BLaER1 treated with 17β-estradiol and CSF1 and Interleukin-3, amounts not matched to agents 10 nM and 100 nM (cell line): ENCODE measurements around the gene CASP3.
"Not testable (repeated sequence)": the region's sequence is repeated elsewhere in the genome, so short reads cannot be mapped to it uniquely, and the experiment has no call there.

Source experiments
- H3K27ac ChIP-seq, 11 experiments: shearing (Covaris generic); formaldehyde crosslinking; 2 replicates each; pipeline ENCODE4 v1.8.1; 2022
- H3K27me3 ChIP-seq, 11 experiments: shearing (Covaris generic); formaldehyde crosslinking; 2 replicates each; pipeline ENCODE4 v1.8.1; 2022
- H3K36me3 ChIP-seq, 11 experiments: shearing (Covaris generic); formaldehyde crosslinking; 2 replicates each; pipeline ENCODE4 v1.8.1; 2022
- H3K4me1 ChIP-seq, 10 experiments: shearing (Covaris generic); formaldehyde crosslinking; 2 replicates each; pipeline ENCODE4 v1.8.1; 2022
- H3K4me2 ChIP-seq, 11 experiments: shearing (Covaris generic); formaldehyde crosslinking; 2 replicates each; pipeline ENCODE4 v1.8.1; 2022
- H3K4me3 ChIP-seq, 10 experiments: shearing (Covaris generic); formaldehyde crosslinking; 2 replicates each; pipeline ENCODE4 v1.8.1; 2022
- H3K9ac ChIP-seq, 11 experiments: shearing (Covaris generic); formaldehyde crosslinking; 2 replicates each; pipeline ENCODE4 v1.8.1; 2022
- H3K9me3 ChIP-seq, 11 experiments: shearing (Covaris generic); formaldehyde crosslinking; replicated peaks in 1 of 11; 2 replicates each; pipeline ENCODE4 v1.8.1; 2022
- H4K20me1 ChIP-seq, 11 experiments: shearing (Covaris generic); formaldehyde crosslinking; 2 replicates each; pipeline ENCODE4 v1.8.1; 2022
- Cebpa-rat ChIP-seq, 11 experiments: shearing (Covaris generic); IDR thresholded peaks; 2 replicates each; pipeline ENCODE4 v1.8.1; 2022

CASP3 gene

DNA sequence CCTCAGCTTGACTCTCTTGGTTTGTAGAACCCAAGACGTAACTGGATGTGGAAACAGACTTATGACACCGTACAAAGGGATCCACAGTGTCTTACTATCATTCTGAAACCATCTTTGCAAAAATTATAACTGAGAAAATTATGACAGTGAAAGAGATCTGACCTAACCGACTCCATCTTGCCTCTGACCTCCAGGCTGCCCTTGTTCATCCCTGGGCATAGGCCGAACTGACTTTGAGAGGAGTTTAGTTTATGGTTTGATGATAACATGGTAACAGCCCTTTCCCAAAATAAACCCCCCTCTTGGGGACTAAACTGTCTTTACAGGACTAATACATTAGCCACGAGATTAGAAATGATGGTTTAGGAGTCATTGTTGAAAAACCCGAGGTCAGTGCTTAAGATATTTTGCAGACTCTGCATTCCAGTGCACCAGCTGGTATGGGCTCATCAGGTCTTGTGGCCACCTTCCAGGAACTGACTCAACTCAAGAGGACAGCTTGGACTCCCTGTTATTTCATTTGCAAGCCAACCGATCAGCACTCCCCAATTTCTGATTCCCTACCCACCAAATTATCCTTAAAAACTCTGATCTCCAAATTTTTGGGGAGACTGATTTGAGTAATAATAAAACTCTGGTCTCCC lies 49.6 kb downstream of the CASP3 start:
- Histone ChIP-seq H3K4me1 (0 out of 20 replicates have a peak, but pooled peaks cover 0 to 5% (median 0%) of the 10 kb centered on the region in 10 experiments), H3K4me3 (no peak overlapping the region), H3K27ac (no peak overlapping the region), H3K9ac (no peak overlapping the region), H4K20me1 (no peaks in the 10 kb centered on the region), H3K36me3 (no peaks in the 10 kb centered on the region), H3K27me3 (no peaks in the 10 kb centered on the region), H3K4me2 (no peak overlapping the region), H3K9me3 (peaks cover 10 to 29% (median 16%) of the 10 kb centered on the region in 11 experiments)
- no peak for TF ChIP-seq Cebpa-rat (IDR thresholded peaks at IDR 0.05)

DNA sequence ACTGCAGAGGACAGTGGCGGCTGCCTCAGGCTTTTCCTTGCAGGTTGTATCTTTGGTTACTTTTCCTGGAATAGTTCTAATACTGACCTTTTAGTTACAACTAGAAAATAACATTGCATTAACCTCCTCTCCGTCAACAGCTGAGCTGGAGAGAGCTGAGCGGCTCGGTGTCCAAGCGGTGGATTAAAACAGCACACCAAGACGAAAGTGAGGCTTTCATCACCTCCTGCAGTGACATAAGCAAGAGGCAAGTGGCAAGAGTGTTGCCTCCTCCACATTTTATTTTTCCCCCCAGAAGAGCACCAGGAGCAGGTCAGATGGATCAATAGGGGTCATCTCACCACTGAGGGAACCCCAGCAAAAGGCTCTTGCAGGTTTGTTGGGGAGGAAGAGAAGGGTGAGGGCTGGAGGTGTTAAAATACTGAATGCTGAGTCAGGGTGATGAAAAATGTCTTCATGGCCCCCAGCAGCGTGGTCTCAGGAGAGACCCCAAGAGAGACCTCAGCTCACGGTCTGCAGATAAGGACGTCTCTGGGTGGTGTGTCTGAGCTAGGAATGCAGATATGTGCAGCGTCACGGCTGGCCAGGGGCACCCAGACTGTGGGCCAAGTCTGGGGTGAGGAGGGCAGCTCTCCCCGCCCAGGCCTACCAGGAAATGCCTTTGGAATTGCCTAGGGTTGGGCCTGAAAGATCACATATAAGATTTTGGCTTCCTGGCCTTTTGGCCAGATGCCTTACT lies 50.3 kb downstream of the CASP3 start:
- H3K4me3 ChIP-seq, result no peak overlapping the region
- no peaks in the 10 kb centered on the region for H3K27me3 ChIP-seq
- no peak overlapping the region for H3K27ac ChIP-seq
- H3K4me2 ChIP-seq, result no peak overlapping the region
- H3K9ac ChIP-seq, result no peak overlapping the region
- no peak for TF ChIP-seq Cebpa-rat (IDR thresholded peaks at IDR 0.05)
- no peaks in the 10 kb centered on the region for H4K20me1 ChIP-seq
- H3K4me1 ChIP-seq, result 0 out of 20 replicates have a peak, but pooled peaks cover 0 to 5% (median 0%) of the 10 kb centered on the region in 10 experiments
- H3K36me3 ChIP-seq, result no peaks in the 10 kb centered on the region
- peaks cover 3 to 22% (median 10%) of the 10 kb centered on the region in 11 experiments for H3K9me3 ChIP-seq

DNA sequence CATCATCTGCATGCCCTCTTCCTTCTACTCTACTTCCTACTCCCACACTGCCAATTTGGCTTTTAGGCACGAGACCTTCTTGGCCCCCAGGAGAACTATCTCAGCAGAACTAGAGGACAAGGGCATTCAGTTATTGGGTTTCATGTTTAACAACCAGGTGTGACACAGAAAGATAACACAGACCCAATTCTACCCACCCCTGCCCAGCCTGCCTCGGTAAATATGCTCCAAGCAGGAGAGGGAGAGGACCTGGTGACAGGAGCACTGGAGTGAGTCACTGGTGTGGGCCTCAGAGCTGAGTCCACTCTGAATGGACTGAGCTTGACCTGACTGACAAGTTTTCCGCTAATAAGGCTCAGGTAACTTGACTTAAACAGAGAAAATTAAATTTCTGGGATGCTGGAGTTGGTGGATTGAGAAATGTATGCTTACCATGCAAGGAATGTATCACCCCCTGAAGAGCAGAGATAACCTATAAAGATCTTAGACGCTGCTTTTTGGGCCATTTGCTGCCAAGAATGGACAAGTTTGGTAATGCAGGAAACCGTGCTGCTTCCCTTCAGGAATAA lies 52.5 kb downstream of the CASP3 start:
- TF ChIP-seq Cebpa-rat (IDR thresholded peaks at IDR 0.05), result no peak
- H4K20me1 ChIP-seq, result no peaks in the 10 kb centered on the region
- H3K4me1 ChIP-seq, result 0 out of 20 replicates have a peak, but pooled peaks cover 0 to 5% (median 0%) of the 10 kb centered on the region in 10 experiments

DNA sequence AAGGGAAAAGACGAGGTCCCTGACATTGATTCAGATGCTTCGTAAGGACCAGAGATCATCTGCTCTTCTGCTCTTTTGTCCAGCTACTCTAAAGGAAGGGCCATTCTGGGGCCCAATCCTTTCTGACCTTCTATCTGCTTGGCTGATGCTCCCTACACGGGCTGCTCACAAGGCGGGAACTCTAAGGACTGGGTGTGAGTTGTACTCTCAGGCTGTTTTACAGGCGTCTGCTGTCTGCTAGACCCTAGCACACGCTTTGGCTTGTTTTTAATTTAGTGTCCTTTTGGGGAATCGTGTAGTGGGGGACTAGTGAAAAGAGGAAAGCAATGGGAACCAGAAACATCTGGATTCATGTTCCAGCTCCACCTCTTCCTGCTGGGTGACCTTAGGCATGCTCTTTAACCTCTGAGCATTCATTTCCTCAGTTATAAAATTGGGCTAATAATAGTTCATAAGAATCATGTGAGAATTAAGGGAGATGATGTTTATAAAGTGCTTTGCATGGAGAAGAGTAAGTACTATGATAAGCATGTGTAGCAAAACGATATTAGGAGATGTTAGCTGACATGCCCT lies 53.1 kb downstream of the CASP3 start:
- no peak for TF ChIP-seq Cebpa-rat (IDR thresholded peaks at IDR 0.05)
- H3K4me1 ChIP-seq, result 0 out of 20 replicates have a peak, but pooled peaks cover 0 to 5% (median 0%) of the 10 kb centered on the region in 10 experiments
- H3K9me3 ChIP-seq, result peaks cover 0 to 9% (median 0%) of the 10 kb centered on the region in 11 experiments; a peak in 4 of 22 replicates
- H3K27ac ChIP-seq, result no peak overlapping the region
- H3K4me2 ChIP-seq, result no peak overlapping the region
- no peaks in the 10 kb centered on the region for H3K27me3 ChIP-seq
- H3K9ac ChIP-seq, result no peak overlapping the region
- no peaks in the 10 kb centered on the region for H3K36me3 ChIP-seq
- H3K4me3 ChIP-seq, result no peak overlapping the region
- no peaks in the 10 kb centered on the region for H4K20me1 ChIP-seq

More for the DNA sequence above, 52.5 kb downstream of the CASP3 start:
- no peaks in the 10 kb centered on the region for H3K27me3 ChIP-seq
- H3K4me3 ChIP-seq, result no peak overlapping the region
- no peak overlapping the region for H3K27ac ChIP-seq
- no peak overlapping the region for H3K9ac ChIP-seq
- peaks cover 0 to 12% (median 0%) of the 10 kb centered on the region in 11 experiments; a peak in 6 of 22 replicates for H3K9me3 ChIP-seq
- H3K4me2 ChIP-seq, result no peak overlapping the region
- no peaks in the 10 kb centered on the region for H3K36me3 ChIP-seq

DNA sequence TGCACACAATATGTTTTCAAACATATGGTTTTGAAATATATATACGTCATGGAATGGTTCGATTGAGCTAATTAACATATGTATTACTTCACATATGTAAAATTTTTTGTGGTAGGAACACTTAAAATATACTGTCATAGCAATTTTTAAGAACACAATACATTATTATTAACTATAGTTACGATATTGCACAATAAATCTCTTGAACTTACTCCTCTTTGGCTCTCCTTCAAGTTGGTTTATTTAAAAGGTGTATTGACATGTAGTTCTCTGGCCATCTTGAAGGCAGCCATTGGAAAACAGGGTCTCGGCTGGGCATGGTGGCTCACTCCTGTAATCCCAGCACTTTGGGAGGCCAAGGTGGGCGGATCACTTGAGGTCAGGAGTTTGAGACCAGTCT lies 53.8 kb downstream of the CASP3 start:
- H3K9ac ChIP-seq, result no peak overlapping the region
- no peak for TF ChIP-seq Cebpa-rat (IDR thresholded peaks at IDR 0.05)
- H3K27me3 ChIP-seq, result no peaks in the 10 kb centered on the region
- 0 out of 20 replicates have a peak, but pooled peaks cover 0 to 5% (median 0%) of the 10 kb centered on the region in 10 experiments for H3K4me1 ChIP-seq
- no peak overlapping the region for H3K4me2 ChIP-seq
- H3K36me3 ChIP-seq, result no peaks in the 10 kb centered on the region
- peaks cover 0 to 9% (median 0%) of the 10 kb centered on the region in 11 experiments; a peak in 4 of 22 replicates for H3K9me3 ChIP-seq
- H3K4me3 ChIP-seq, result no peak overlapping the region
- H4K20me1 ChIP-seq, result no peaks in the 10 kb centered on the region
- no peak overlapping the region for H3K27ac ChIP-seq

- Histone ChIP-seq H3K4me2 (no peak overlapping the region), H3K27ac (no peak overlapping the region), H3K27me3 (no peaks in the 10 kb centered on the region), H3K9ac (no peak overlapping the region), H3K36me3 (no peaks in the 10 kb centered on the region), H3K4me3 (no peak overlapping the region), H4K20me1 (no peaks in the 10 kb centered on the region), H3K4me1 (no peaks in the 10 kb centered on the region), H3K9me3 (peaks cover 0 to 9% (median 0%) of the 10 kb centered on the region in 11 experiments; a peak in 3 of 22 replicates)
- TF ChIP-seq Cebpa-rat (IDR thresholded peaks at IDR 0.05), result no peak
These were observed 55.8 kb downstream of the CASP3 start for GRCh38 chr4:184593461-184593860.

GRCh38 chr4:184591747-184592270 lies 57.4 kb downstream of the CASP3 start:
- H3K4me2 ChIP-seq, H3K9ac ChIP-seq, H3K36me3 ChIP-seq, H3K4me3 ChIP-seq, H4K20me1 ChIP-seq, H3K27me3 ChIP-seq, H3K4me1 ChIP-seq, H3K27ac ChIP-seq, H3K9me3 ChIP-seq: not testable (repeated sequence)

DNA sequence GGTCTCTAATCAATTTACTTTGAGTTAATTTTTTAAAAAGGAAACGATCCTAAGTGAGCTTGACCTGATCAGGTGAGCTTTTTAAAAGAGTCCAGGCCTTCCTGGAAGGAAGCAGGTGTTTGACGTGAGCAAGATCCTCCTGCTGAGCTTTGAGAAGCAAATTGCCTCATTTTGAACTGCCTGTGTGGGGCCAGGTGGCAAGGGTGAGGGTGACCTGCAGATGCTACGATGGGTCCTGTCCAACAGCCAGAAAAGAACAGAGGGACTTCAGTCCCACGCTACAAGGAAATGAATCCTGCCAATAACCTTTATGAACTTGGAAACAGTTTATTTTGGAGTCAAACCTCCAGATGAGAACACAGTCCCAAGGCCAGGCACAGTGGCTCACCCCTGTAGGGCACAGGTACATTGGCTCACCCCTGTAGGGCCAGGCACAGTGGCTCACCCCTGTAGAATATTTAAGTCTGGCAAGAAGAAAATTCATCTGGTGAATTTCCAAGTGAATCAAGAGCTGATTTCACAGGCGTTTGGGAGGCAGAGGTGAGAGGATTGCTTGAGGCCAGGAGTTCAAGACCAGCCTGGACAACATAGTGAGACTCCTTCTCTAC lies 58.1 kb downstream of the CASP3 start:
- H4K20me1 ChIP-seq, result no peaks in the 10 kb centered on the region
- no peak for TF ChIP-seq Cebpa-rat (IDR thresholded peaks at IDR 0.05)
- H3K9me3 ChIP-seq, result peaks cover 0 to 11% (median 0%) of the 10 kb centered on the region in 11 experiments; a peak in 3 of 22 replicates
- H3K4me2 ChIP-seq, result no peak overlapping the region
- H3K4me3 ChIP-seq, result no peak overlapping the region
- no peaks in the 10 kb centered on the region for H3K4me1 ChIP-seq
- no peaks in the 10 kb centered on the region for H3K36me3 ChIP-seq
- H3K27me3 ChIP-seq, result no peaks in the 10 kb centered on the region
- H3K27ac ChIP-seq, result no peak overlapping the region
- no peak overlapping the region for H3K9ac ChIP-seq
